ENCODE measurements around the gene FCRL3. TPM values are rescaled to one million over a fixed set of nuclear protein-coding genes. Genes with fewer than 3 reads are reported as not detected.

FCRL3 gene
- total RNA-seq, 1 experiment from 2014 or later = not detected

DNA sequence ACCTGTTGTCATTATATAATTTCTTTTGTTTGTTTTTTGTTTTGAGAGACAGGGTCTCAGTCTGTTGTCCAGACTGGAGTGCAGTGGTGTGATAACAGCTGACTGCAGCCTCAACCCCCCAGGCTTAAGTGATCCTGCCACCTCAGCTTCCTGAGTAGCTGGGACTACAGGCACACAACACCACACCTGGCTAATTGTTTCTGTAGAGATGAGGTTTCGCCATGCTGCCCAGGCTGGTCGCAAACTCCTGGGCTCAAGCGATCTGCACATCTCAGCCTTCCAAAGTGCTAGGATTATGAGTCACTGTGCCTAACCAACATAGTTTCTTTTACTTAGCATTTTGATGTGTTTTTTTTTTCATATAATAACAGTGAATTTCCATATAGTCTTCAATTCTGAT lies 52.3 kb downstream of the FCRL3 start:
- Histone ChIP-seq H3K79me2 (ENCODE audit: low read length) (no peaks in the 10 kb centered on the region), H3K9me3 (ENCODE audit: low read length) (no peaks in the 10 kb centered on the region), H2AFZ (ENCODE audit: low read length) (no peak overlapping the region), H3F3A (ENCODE audit: low read length, unreplicated experiment) (no peaks in the 10 kb centered on the region), H3K9ac (ENCODE audit: low read length) (no peak overlapping the region), H3K9me2 (replicated peaks; ENCODE audit: low read length) (no peaks in the 10 kb centered on the region), H3K27me3 (ENCODE audit: low read length) (peaks cover 37% of the 10 kb centered on the region), H4K20me1 (ENCODE audit: low read length) (no peaks in the 10 kb centered on the region), H3K27ac (ENCODE audit: low read length) (no peak overlapping the region), H3K36me3 (ENCODE audit: low read depth, low read length) (no peaks in the 10 kb centered on the region), H3K4me2 (ENCODE audit: low read length) (no peak overlapping the region), H3K4me1 (ENCODE audit: insufficient read depth, low read length) (no peaks in the 10 kb centered on the region), H3K4me3 (ENCODE audit: low read length) (no peak overlapping the region)
- DNase-seq = no peak
- CTCF ChIA-PET = no interaction called here
- TF ChIP-seq EZH2 (IDR thresholded peaks at IDR 0.05; ENCODE audit: low read length, unreplicated experiment) (no peak), EZH2phosphoT487 (IDR thresholded peaks at IDR 0.05; ENCODE audit: borderline replicate concordance, low read length) (no peak)
- TF ChIP-seq, protein P1, sequence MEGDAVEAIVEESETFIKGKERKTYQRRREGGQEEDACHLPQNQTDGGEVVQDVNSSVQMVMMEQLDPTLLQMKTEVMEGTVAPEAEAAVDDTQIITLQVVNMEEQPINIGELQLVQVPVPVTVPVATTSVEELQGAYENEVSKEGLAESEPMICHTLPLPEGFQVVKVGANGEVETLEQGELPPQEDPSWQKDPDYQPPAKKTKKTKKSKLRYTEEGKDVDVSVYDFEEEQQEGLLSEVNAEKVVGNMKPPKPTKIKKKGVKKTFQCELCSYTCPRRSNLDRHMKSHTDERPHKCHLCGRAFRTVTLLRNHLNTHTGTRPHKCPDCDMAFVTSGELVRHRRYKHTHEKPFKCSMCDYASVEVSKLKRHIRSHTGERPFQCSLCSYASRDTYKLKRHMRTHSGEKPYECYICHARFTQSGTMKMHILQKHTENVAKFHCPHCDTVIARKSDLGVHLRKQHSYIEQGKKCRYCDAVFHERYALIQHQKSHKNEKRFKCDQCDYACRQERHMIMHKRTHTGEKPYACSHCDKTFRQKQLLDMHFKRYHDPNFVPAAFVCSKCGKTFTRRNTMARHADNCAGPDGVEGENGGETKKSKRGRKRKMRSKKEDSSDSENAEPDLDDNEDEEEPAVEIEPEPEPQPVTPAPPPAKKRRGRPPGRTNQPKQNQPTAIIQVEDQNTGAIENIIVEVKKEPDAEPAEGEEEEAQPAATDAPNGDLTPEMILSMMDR (conservative IDR thresholded peaks at IDR 0.05; ENCODE audit: low read depth, low read length) = no peak
- POLR2A ChIA-PET (ENCODE audit: unreplicated experiment) = no interaction called here
- no peak for ATAC-seq
- intact Hi-C loops (cut with micrococcal nuclease) = no loop called here
- no TSS peak for BruUV-seq (replicated peaks)

DNA sequence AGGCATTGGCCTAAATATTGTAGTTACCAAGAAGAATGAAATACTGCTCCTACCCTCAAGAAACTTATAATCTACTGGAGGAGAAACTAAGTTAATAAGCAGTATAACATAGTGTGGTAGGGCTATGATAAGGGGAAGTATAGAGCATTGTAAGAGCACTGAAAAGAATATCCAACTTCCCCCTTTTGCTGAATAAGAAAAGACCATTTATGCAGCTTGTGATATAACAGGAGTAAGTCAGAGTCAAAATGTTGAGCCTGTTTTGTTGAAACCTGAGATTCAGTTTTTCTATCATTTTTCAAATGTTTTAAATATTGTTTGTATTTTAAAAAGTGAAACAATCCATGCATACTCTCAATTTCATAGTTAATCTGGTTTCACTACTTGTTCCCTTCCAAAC lies 54.4 kb downstream of the FCRL3 start:
- Histone ChIP-seq H3F3A (ENCODE audit: low read length, unreplicated experiment) (no peaks in the 10 kb centered on the region), H3K27ac (ENCODE audit: low read length) (no peak overlapping the region), H3K27me3 (ENCODE audit: low read length) (peaks cover 23% of the 10 kb centered on the region), H3K79me2 (ENCODE audit: low read length) (no peaks in the 10 kb centered on the region), H3K4me1 (ENCODE audit: insufficient read depth, low read length) (no peaks in the 10 kb centered on the region), H3K9me3 (ENCODE audit: low read length) (no peaks in the 10 kb centered on the region), H3K4me3 (ENCODE audit: low read length) (no peak overlapping the region), H3K9me2 (replicated peaks; ENCODE audit: low read length) (no peaks in the 10 kb centered on the region), H4K20me1 (ENCODE audit: low read length) (no peaks in the 10 kb centered on the region), H3K36me3 (ENCODE audit: low read depth, low read length) (no peaks in the 10 kb centered on the region), H2AFZ (ENCODE audit: low read length) (no peak overlapping the region), H3K4me2 (ENCODE audit: low read length) (no peak overlapping the region), H3K9ac (ENCODE audit: low read length) (no peak overlapping the region)
- ChIA-PET CTCF (no interaction called here), POLR2A (ENCODE audit: unreplicated experiment) (no interaction called here)
- no TSS peak for BruUV-seq (replicated peaks)
- no peak for TF ChIP-seq EZH2 (IDR thresholded peaks at IDR 0.05; ENCODE audit: low read length, unreplicated experiment)
- TF ChIP-seq, protein P1 (conservative IDR thresholded peaks at IDR 0.05; ENCODE audit: low read depth, low read length) = no peak
- ATAC-seq (no peak), DNase-seq (no peak)
- intact Hi-C loops (cut with micrococcal nuclease) = no loop called here

DNA sequence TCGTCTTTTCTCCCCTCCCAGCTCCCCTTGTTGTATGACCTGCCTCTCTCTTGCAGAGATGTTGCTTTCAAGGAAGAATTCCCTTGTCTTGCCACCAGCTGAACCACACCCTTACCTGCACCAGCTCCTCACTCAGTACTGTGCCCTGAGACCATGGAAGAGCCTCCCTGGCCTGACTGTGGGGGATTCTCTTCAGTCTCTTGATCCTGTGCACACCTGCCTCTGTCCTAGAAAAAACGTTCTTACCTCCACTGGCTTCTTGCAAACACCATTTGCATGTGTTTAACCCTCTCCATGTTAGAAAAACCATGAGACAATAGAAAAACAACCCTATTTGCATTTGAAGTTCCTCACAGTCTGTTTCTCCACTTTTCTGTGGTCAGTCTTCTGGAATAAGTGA lies 59.4 kb downstream of the FCRL3 start:
- DNase-seq = no peak
- no peaks in the 10 kb centered on the region for H3K79me2 ChIP-seq (ENCODE audit: low read length)
- no peak overlapping the region for H3K27ac ChIP-seq (ENCODE audit: low read length)
- no peak overlapping the region for H3K4me2 ChIP-seq (ENCODE audit: low read length)
- no peak overlapping the region for H2AFZ ChIP-seq (ENCODE audit: low read length)
- no peaks in the 10 kb centered on the region for H3K9me3 ChIP-seq (ENCODE audit: low read length)
- ChIA-PET CTCF (no interaction called here), POLR2A (ENCODE audit: unreplicated experiment) (no interaction called here)
- H3K9ac ChIP-seq (ENCODE audit: low read length) = no peak overlapping the region
- no peaks in the 10 kb centered on the region for H4K20me1 ChIP-seq (ENCODE audit: low read length)
- BruUV-seq (replicated peaks) = no TSS peak
- no peak for ATAC-seq
- TF ChIP-seq, protein P1 (conservative IDR thresholded peaks at IDR 0.05; ENCODE audit: low read depth, low read length) = no peak
- TF ChIP-seq EZH2phosphoT487 (IDR thresholded peaks at IDR 0.05; ENCODE audit: borderline replicate concordance, low read length) = no peak
- TF ChIP-seq EZH2 (IDR thresholded peaks at IDR 0.05; ENCODE audit: low read length, unreplicated experiment) = no peak
- H3K27me3 ChIP-seq (ENCODE audit: low read length) = peaks cover 19% of the 10 kb centered on the region; the same call in 1 of the 2 replicates
- intact Hi-C loops (cut with micrococcal nuclease) = no loop called here
- H3K36me3 ChIP-seq (ENCODE audit: low read depth, low read length) = no peaks in the 10 kb centered on the region
- H3K4me1 ChIP-seq (ENCODE audit: insufficient read depth, low read length) = no peaks in the 10 kb centered on the region
- no peaks in the 10 kb centered on the region for H3F3A ChIP-seq (ENCODE audit: low read length, unreplicated experiment)
- H3K9me2 ChIP-seq (replicated peaks; ENCODE audit: low read length) = no peaks in the 10 kb centered on the region
- H3K4me3 ChIP-seq (ENCODE audit: low read length) = no peak overlapping the region
